ENCODE measurements around the gene OGFOD1. TPM values are rescaled to one million over a fixed set of nuclear protein-coding genes. Genes with fewer than 3 reads are reported as not detected.

The OGFOD1 gene
- total and polyA plus RNA-seq, 10 of the 15 experiments (the other 5 are each of a cell fraction or from before 2014, with no cell fraction given) = 31.4 to 119 (median 51.6) TPM

- no peak for DNase-seq (ENCODE audit: low read depth, low spot score)
- no peaks in the 10 kb centered on the region; the same call in 2 of the 3 replicates for H3K9me3 ChIP-seq (replicated peaks; ENCODE audit: control insufficient read depth, insufficient read depth, low read length)
- CTCF ChIA-PET = no interaction called here
- SMC1A ChIA-PET (ENCODE audit: uncharacterized antibody, unreplicated experiment) = no interaction called here
- in situ Hi-C loops (cut with MboI) = no loop called here
- POLR2A ChIA-PET = no interaction called here
- RAD21 ChIA-PET (ENCODE audit: unreplicated experiment) = no interaction called here
- H2AFZ ChIP-seq (ENCODE audit: control insufficient read depth, low read depth, low read length) = peak overlapping the region; percentile 97
- peak overlapping the region; percentile 11; the same call in 1 of the 2 replicates for H3K9ac ChIP-seq (ENCODE audit: control insufficient read depth, insufficient read depth, low read length)
- no peaks in the 10 kb centered on the region for H3K27me3 ChIP-seq (replicated peaks in 1 of 2; ENCODE audit: control insufficient read depth in 2 of 2, insufficient read depth in 2 of 2, low read length in 1 of 2)
- no peaks in the 10 kb centered on the region for H4K20me1 ChIP-seq (ENCODE audit: control insufficient read depth, insufficient read depth)
- H3K79me2 ChIP-seq (ENCODE audit: control insufficient read depth, insufficient read depth, low read length) = no peaks in the 10 kb centered on the region
- intact Hi-C loops (cut with micrococcal nuclease; ENCODE audit: unreplicated experiment) = no loop called here
- no peaks in the 10 kb centered on the region; the same call in 1 of the 2 replicates for H3K4me1 ChIP-seq (ENCODE audit: control insufficient read depth, insufficient read depth, low read length)
- 33% methylated on average over 4 of the region's 4 CpGs for WGBS (ENCODE audit: insufficient coverage, insufficient replicate concordance, low lambda C conversion rate, missing lambda C conversion rate)
- peak overlapping the region; percentile 85; the same call in 1 of the 2 replicates for H3K4me3 ChIP-seq
- peak; percentile 23 for FAIRE-seq
- no peaks in the 10 kb centered on the region for H3K36me3 ChIP-seq (ENCODE audit: control insufficient read depth in 2 of 2, insufficient read depth in 2 of 2, low read length in 1 of 2)
- ATAC-seq = no peak; the same call in 2 of the 3 replicates
- H3K4me2 ChIP-seq (ENCODE audit: control insufficient read depth, insufficient read depth) = peak overlapping the region; percentile 52
- no TSS peak for BruUV-seq (replicated peaks)
- H3K27ac ChIP-seq (ENCODE audit: control insufficient read depth, insufficient read depth) = no peak overlapping the region
- TF ChIP-seq BRCA1 (IDR thresholded peaks at IDR 0.05; ENCODE audit: low read depth, low read length) (no peak), SMC3 (IDR thresholded peaks at IDR 0.05; ENCODE audit: borderline replicate concordance, low read length) (no peak), SUPT20H (IDR thresholded peaks at IDR 0.05; ENCODE audit: borderline replicate concordance, control insufficient read depth, low read depth, low read length) (no peak), PAX8 (IDR thresholded peaks at IDR 0.05) (no peak), CBX5 (IDR thresholded peaks at IDR 0.05; ENCODE audit: low read depth) (no peak), ZBED1 (IDR thresholded peaks at IDR 0.05; ENCODE audit: borderline replicate concordance) (no peak), ZBTB4 (CRISPR knock-in tag; IDR thresholded peaks at IDR 0.05) (no peak), REST (IDR thresholded peaks at IDR 0.05; ENCODE audit: low read depth, low read length) (no peak), STAT1 (conservative IDR thresholded peaks at IDR 0.05) (no peak), PML (IDR thresholded peaks at IDR 0.05; ENCODE audit: low read length) (no peak), ZNF24 (IDR thresholded peaks at IDR 0.05) (no peak), HCFC1 (IDR thresholded peaks at IDR 0.05; ENCODE audit: low read length) (no peak), NFYA (IDR thresholded peaks at IDR 0.05; ENCODE audit: borderline replicate concordance, low read depth, low read length) (no peak)
- TF ChIP-seq, protein P1, sequence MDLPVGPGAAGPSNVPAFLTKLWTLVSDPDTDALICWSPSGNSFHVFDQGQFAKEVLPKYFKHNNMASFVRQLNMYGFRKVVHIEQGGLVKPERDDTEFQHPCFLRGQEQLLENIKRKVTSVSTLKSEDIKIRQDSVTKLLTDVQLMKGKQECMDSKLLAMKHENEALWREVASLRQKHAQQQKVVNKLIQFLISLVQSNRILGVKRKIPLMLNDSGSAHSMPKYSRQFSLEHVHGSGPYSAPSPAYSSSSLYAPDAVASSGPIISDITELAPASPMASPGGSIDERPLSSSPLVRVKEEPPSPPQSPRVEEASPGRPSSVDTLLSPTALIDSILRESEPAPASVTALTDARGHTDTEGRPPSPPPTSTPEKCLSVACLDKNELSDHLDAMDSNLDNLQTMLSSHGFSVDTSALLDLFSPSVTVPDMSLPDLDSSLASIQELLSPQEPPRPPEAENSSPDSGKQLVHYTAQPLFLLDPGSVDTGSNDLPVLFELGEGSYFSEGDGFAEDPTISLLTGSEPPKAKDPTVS (IDR thresholded peaks at IDR 0.05; ENCODE audit: low read depth, low read length) = no peak
- TF ChIP-seq, protein P2, sequence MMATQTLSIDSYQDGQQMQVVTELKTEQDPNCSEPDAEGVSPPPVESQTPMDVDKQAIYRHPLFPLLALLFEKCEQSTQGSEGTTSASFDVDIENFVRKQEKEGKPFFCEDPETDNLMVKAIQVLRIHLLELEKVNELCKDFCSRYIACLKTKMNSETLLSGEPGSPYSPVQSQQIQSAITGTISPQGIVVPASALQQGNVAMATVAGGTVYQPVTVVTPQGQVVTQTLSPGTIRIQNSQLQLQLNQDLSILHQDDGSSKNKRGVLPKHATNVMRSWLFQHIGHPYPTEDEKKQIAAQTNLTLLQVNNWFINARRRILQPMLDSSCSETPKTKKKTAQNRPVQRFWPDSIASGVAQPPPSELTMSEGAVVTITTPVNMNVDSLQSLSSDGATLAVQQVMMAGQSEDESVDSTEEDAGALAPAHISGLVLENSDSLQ (IDR thresholded peaks at IDR 0.05) = no peak
Observed at GRCh38 chr16:56520251-56520577, 68.9 kb downstream of the OGFOD1 start.

All from GM12878 (cell line).